WTC11 (cell line): ENCODE data around the gene TMEM151B. TPM values are rescaled to one million over a fixed set of nuclear protein-coding genes. Genes with fewer than 3 reads are reported as not detected.
"Not testable (repeated sequence)": the region's sequence is repeated elsewhere in the genome, so short reads cannot be mapped to it uniquely, and the experiment has no call there.

Experiments
- ATAC-seq: fragments of 200-7000 bp; cut with Tn5 transposase; 2 replicates; pipeline ENCODE4 v1.10.0; 2021; ENCODE audit warnings: mild to moderate bottlenecking, moderate library complexity
- CTCF ChIA-PET: fragments of 300-600 bp; sonication (Branson Sonifier 250); formaldehyde crosslinking; loops from one replicate; lab custom pipeline; 2021; ENCODE audit warnings: antibody characterized with exemption; lab: Charles Lee
- POLR2A ChIA-PET: fragments of 350-600 bp; sonication (Branson Sonifier 250); formaldehyde crosslinking; loops from one replicate; lab custom pipeline; 2021; ENCODE audit warnings: antibody characterized with exemption; lab: Charles Lee
- DNase-seq: peaks from one replicate; pipeline ENCODE4 v3.0.0; 2021; ENCODE audit warnings: low spot score
- H3K27ac Mint-ChIP-seq: 2 replicates; pipeline ENCODE4 v1.8.0; 2021; ENCODE audit warnings: mixed read lengths
- H3K27me3 Mint-ChIP-seq: 2 replicates; pipeline ENCODE4 v1.8.0; 2021; ENCODE audit warnings: low read depth, mild to moderate bottlenecking, moderate library complexity, mixed read lengths
- H3K36me3 Mint-ChIP-seq: 2 replicates; pipeline ENCODE4 v1.8.0; 2021; ENCODE audit warnings: mixed read lengths
- H3K4me1 Mint-ChIP-seq: 2 replicates; pipeline ENCODE4 v1.8.0; 2022; ENCODE audit warnings: mixed read lengths
- H3K4me3 Mint-ChIP-seq: 2 replicates; pipeline ENCODE4 v1.8.0; 2021; ENCODE audit warnings: mild to moderate bottlenecking, moderate library complexity, mixed read lengths
- H3K9me3 Mint-ChIP-seq: 2 replicates; pipeline ENCODE4 v1.8.0; 2021; ENCODE audit warnings: mixed read lengths
- ATF3 ChIP-seq: sonication (generic); formaldehyde crosslinking; conservative IDR thresholded peaks from 2 replicates; pipeline ENCODE4 v1.8.1; 2022; ENCODE audit warnings: mild to moderate bottlenecking, missing genetic modification reagents
- CREB1 ChIP-seq: sonication (generic); formaldehyde crosslinking; IDR thresholded peaks from 2 replicates; pipeline ENCODE4 v1.8.0; 2023; ENCODE audit warnings: mild to moderate bottlenecking, missing genetic modification reagents
- ERG ChIP-seq: fragments of 250-450 bp; sonication (Bioruptor Pico); IDR thresholded peaks from 2 replicates; pipeline ENCODE4 v1.8.0; 2021; ENCODE audit warnings: mild to moderate bottlenecking
- ETV6 ChIP-seq: sonication (generic); formaldehyde crosslinking; IDR thresholded peaks from 2 replicates; pipeline ENCODE4 v1.8.1; 2022; ENCODE audit warnings: mild to moderate bottlenecking, missing genetic modification reagents
- GTF2I ChIP-seq: fragments of 250-450 bp; sonication (Bioruptor Pico); conservative IDR thresholded peaks from 2 replicates; pipeline ENCODE4 v1.4.0; 2021; ENCODE audit warnings: mild to moderate bottlenecking
- HMGA2 ChIP-seq: fragments of 250-450 bp; sonication (Bioruptor Pico); IDR thresholded peaks from 2 replicates; pipeline ENCODE4 v1.4.0; 2021; ENCODE audit warnings: mild to moderate bottlenecking, moderate library complexity
- KAT7 ChIP-seq: sonication (generic); formaldehyde crosslinking; IDR thresholded peaks from 2 replicates; pipeline ENCODE4 v1.8.1; 2023; ENCODE audit warnings: missing genetic modification reagents, mild to moderate bottlenecking, borderline replicate concordance
- NFATC4 ChIP-seq: fragments of 250-450 bp; sonication (Bioruptor Pico); IDR thresholded peaks from 2 replicates; pipeline ENCODE4 v1.9.0; 2021; ENCODE audit warnings: mild to moderate bottlenecking
- NFYB ChIP-seq: sonication (generic); formaldehyde crosslinking; conservative IDR thresholded peaks from 2 replicates; pipeline ENCODE4 v1.8.0; 2022; ENCODE audit warnings: low read depth, missing genetic modification reagents
- NR2C2 ChIP-seq: sonication (generic); formaldehyde crosslinking; IDR thresholded peaks from 2 replicates; pipeline ENCODE4 v1.8.0; 2022; ENCODE audit warnings: mild to moderate bottlenecking, missing genetic modification reagents
- PRDM15 ChIP-seq: sonication (generic); formaldehyde crosslinking; IDR thresholded peaks from 2 replicates; pipeline ENCODE4 v1.8.0; 2022; ENCODE audit warnings: missing genetic modification reagents
- PRRX2 ChIP-seq: fragments of 250-450 bp; sonication (Bioruptor Pico); IDR thresholded peaks from 2 replicates; pipeline ENCODE4 v1.8.0; 2021; ENCODE audit warnings: mild to moderate bottlenecking
- RELA ChIP-seq: sonication (generic); formaldehyde crosslinking; IDR thresholded peaks from 2 replicates; pipeline ENCODE4 v1.8.1; 2022; ENCODE audit warnings: missing genetic modification reagents, mild to moderate bottlenecking, borderline replicate concordance
- SMAD4 ChIP-seq: sonication (generic); formaldehyde crosslinking; IDR thresholded peaks from 2 replicates; pipeline ENCODE4 v1.8.0; 2022; ENCODE audit warnings: mild to moderate bottlenecking, missing genetic modification reagents
- SOX15 ChIP-seq: fragments of 250-450 bp; sonication (Bioruptor Pico); IDR thresholded peaks from 2 replicates; pipeline ENCODE4 v1.9.0; 2021; ENCODE audit warnings: mild to moderate bottlenecking
- TCF7 ChIP-seq: sonication (generic); formaldehyde crosslinking; IDR thresholded peaks from 2 replicates; pipeline ENCODE4 v1.8.0; 2022; ENCODE audit warnings: mild to moderate bottlenecking, low read depth, missing genetic modification reagents, moderate library complexity
- TEAD4 ChIP-seq: sonication (generic); formaldehyde crosslinking; IDR thresholded peaks from 2 replicates; pipeline ENCODE4 v1.8.0; 2022; ENCODE audit warnings: mild to moderate bottlenecking, missing genetic modification reagents
- USF2 ChIP-seq: sonication (generic); formaldehyde crosslinking; IDR thresholded peaks from 2 replicates; pipeline ENCODE4 v1.8.1; 2023; ENCODE audit warnings: mild to moderate bottlenecking, missing genetic modification reagents, moderate library complexity
- ZBTB21 ChIP-seq: sonication (generic); formaldehyde crosslinking; IDR thresholded peaks from 2 replicates; pipeline ENCODE4 v1.8.1; 2023; ENCODE audit warnings: mild to moderate bottlenecking, missing genetic modification reagents, borderline replicate concordance
- ZNF121 ChIP-seq: sonication (generic); formaldehyde crosslinking; IDR thresholded peaks from 2 replicates; pipeline ENCODE4 v1.8.0; 2023; ENCODE audit warnings: missing genetic modification reagents
- ZNF671 ChIP-seq: fragments of 250-450 bp; sonication (Bioruptor Pico); IDR thresholded peaks from 2 replicates; pipeline ENCODE4 v1.8.0; 2021; ENCODE audit warnings: mild to moderate bottlenecking
- ZSCAN18 ChIP-seq: fragments of 250-450 bp; sonication (Bioruptor Pico); IDR thresholded peaks from 2 replicates; pipeline ENCODE4 v2.1.2; 2022; ENCODE audit warnings: mild to moderate bottlenecking, moderate library complexity
- total RNA-seq: library from RNA; stranded (reverse); gene quantifications from 3 replicates; pipeline ENCODE4 v1.2.3, GENCODE V29; 2021
- TF ChIP-seq, protein P1 (sequence below): fragments of 250-450 bp; sonication (Bioruptor Pico); conservative IDR thresholded peaks from 2 replicates; pipeline ENCODE4 v1.9.0; 2021; ENCODE audit warnings: mild to moderate bottlenecking

TMEM151B gene
- total RNA-seq, 1 experiment from 2014 or later: 5.5 TPM

DNA sequence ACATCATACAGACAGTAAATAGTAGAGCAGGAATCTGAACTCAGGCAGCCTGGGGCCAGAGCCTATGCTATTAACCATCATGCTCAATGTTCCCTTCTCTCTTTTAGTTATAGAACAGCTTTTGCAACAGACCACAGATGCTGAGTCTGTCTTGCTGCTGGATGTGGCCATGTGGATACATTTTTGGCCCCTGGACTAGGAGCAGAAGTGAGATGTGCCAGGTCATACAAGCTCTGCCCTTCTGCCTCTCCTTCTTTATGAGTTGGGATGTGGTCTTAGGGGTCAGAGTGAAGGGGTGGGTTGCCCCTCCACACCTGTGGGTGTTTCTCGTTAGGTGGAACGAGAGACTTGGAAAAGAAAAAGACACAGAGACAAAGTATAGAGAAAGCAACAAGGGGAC lies 57.5 kb downstream of the TMEM151B start (continued):
- TF ChIP-seq USF2 (CRISPR knock-in tag) (no peak), RELA (CRISPR knock-in tag) (no peak), ATF3 (CRISPR knock-in tag) (no peak), ZSCAN18 (CRISPR knock-in tag) (no peak), CREB1 (CRISPR knock-in tag) (no peak), SMAD4 (CRISPR knock-in tag) (no peak), GTF2I (CRISPR knock-in tag) (no peak)
- TF ChIP-seq, all 79 proteins: peak for 0

- peaks cover 21% of the 10 kb centered on the region for H3K4me1 Mint-ChIP-seq
- H3K27me3 Mint-ChIP-seq, H3K36me3 Mint-ChIP-seq, H3K27ac Mint-ChIP-seq, POLR2A ChIA-PET, DNase-seq, H3K9me3 Mint-ChIP-seq, ATAC-seq: not testable (repeated sequence)
- CTCF ChIA-PET: interaction anchor here (1.6 to 1.9 kb wide), 2 partner anchors 15 kb away, joined by 7 to 8 read pairs; partner anchors contain the start of gene AARS2
- H3K4me3 Mint-ChIP-seq: peak overlapping the region; percentile 29
Measured at GRCh38 chr6:44328203-44328602, 58.0 kb downstream of the TMEM151B start.

- no peak overlapping the region for H3K27ac Mint-ChIP-seq
Measured at GRCh38 chr6:44329858-44330257, 59.6 kb downstream of the TMEM151B start.

More at GRCh38 chr6:44329858-44330257, 59.6 kb downstream of the TMEM151B start:
- CTCF ChIA-PET: interaction anchor here (1.9 kb wide), 1 partner anchor 17 kb away, joined by 8 read pairs; the partner anchor contains the start of gene AARS2
- ATAC-seq (no peak), DNase-seq (no peak)
- Mint-ChIP-seq H3K36me3 (no peaks in the 10 kb centered on the region), H3K4me3 (no peak overlapping the region), H3K9me3 (no peaks in the 10 kb centered on the region), H3K4me1 (peaks cover 21% of the 10 kb centered on the region), H3K27me3 (peaks cover 8% of the 10 kb centered on the region)
- TF ChIP-seq HMGA2 (CRISPR knock-in tag): no peak
- TF ChIP-seq, protein P1, sequence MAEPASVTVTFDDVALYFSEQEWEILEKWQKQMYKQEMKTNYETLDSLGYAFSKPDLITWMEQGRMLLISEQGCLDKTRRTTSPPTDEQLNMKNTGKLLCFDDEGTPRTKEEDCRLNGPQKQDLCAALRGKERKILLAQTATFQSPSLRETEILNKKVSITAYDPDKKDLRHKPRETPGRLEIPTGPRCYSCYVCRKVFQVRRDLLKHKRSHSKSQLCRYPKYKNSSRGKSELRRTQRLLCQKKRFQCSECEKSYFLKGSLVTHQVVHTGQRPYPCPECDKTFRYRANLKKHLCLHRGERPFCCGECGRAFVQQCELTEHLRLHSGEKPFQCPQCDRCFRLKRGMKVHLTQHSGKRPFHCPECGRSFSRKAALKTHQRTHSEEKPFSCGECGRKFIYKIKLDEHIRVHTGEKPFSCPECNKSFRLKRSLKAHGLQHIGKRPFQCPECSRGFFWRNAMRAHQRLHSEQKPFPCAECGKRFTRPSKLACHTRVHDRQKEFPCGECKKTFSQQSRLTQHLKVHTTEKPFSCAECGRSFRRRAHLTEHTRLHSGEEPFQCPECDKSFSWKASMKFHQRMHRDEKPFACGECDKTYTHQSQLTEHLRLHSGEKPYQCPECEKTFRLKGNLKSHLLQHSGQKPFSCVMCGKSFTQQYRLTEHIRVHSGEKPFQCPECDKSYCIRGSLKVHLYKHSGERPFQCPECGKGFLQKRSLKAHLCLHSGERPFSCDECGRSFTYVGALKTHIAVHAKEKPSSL: no peak
- TF ChIP-seq NR2C2 (CRISPR knock-in tag): no peak
- TF ChIP-seq NFYB: no peak
- TF ChIP-seq TCF7 (CRISPR knock-in tag): no peak
- TF ChIP-seq ZSCAN18 (CRISPR knock-in tag): no peak
- TF ChIP-seq NFATC4 (CRISPR knock-in tag): no peak
- TF ChIP-seq ZBTB21: no peak
- no peak for TF ChIP-seq ZNF671 (CRISPR knock-in tag)
- TF ChIP-seq ATF3 (CRISPR knock-in tag): no peak
- no peak for TF ChIP-seq TEAD4 (CRISPR knock-in tag)
- TF ChIP-seq ZNF121: no peak
- TF ChIP-seq SOX15: no peak
- no peak for TF ChIP-seq ERG
- TF ChIP-seq ETV6 (CRISPR knock-in tag): no peak
- TF ChIP-seq PRDM15 (CRISPR knock-in tag): no peak
- no peak for TF ChIP-seq RELA (CRISPR knock-in tag)
- TF ChIP-seq PRRX2 (CRISPR knock-in tag): no peak
- no peak for TF ChIP-seq KAT7 (CRISPR knock-in tag)
- POLR2A ChIA-PET: no interaction called here
